HEK293 (cell line): ENCODE data around the gene FKBP10.
A peak's percentile ranks its signal among the peaks of the same experiment; 100 is the strongest.

Experiments
- CTCF ChIA-PET: fragments of 350-600 bp; formaldehyde crosslinking; extraction: SDS; loops from one replicate; lab custom pipeline; 2021; ENCODE audit warnings: antibody characterized with exemption; lab: Yijun Ruan, JAX
- POLR2A ChIA-PET: fragments of 300-600 bp; formaldehyde crosslinking; extraction: SDS; loops from one replicate; lab custom pipeline; 2020; ENCODE audit warnings: antibody characterized with exemption, inconsistent platforms; lab: Yijun Ruan, JAX
- H3K27ac ChIP-seq: fragments of 200-500 bp; sonication (Bioruptor generic); 2 replicates; pipeline ENCODE4 v1.5.1; 2014; ENCODE audit warnings: low read depth, low read length, control low read depth, inconsistent platforms; ENCODE audit errors: extremely low read depth
- H3K36me3 ChIP-seq, 2 experiments: fragments of 200-500 bp in 1 of 2; sonication (Bioruptor generic) in 1 of 2; 1 replicate in 1 of 2; 2 replicates in 1 of 2; pipeline ENCODE4 v1.5.1; 2014 to 2017; ENCODE audit warnings: inconsistent platforms in 2 of 2, low read length in 2 of 2; ENCODE audit not compliant: control insufficient read depth in 2 of 2, insufficient read depth in 1 of 2
- H3K4me1 ChIP-seq: fragments of 200-500 bp; sonication (Bioruptor generic); 2 replicates; pipeline ENCODE4 v1.5.1; 2014; ENCODE audit warnings: mild to moderate bottlenecking, low read length, inconsistent platforms; ENCODE audit not compliant: control insufficient read depth, insufficient read depth
- H3K4me3 ChIP-seq: 2 replicates; pipeline ENCODE4 v1.5.1; 2011; ENCODE audit warnings: low read depth, mild to moderate bottlenecking, control low read depth, low read length, moderate library complexity
- H3K9me3 ChIP-seq: fragments of 200-500 bp; sonication (Bioruptor generic); 2 replicates; pipeline ENCODE4 v1.5.1; 2014; ENCODE audit warnings: low read depth, low read length, inconsistent platforms; ENCODE audit not compliant: control insufficient read depth, insufficient read depth
- KLF1 ChIP-seq: fragments of 450-650 bp; formaldehyde crosslinking; IDR thresholded peaks from 2 replicates; pipeline ENCODE4 v1.5.1; 2016; ENCODE audit warnings: missing biosample characterization, missing genetic modification characterization
- KLF9 ChIP-seq: fragments of 450-650 bp; formaldehyde crosslinking; IDR thresholded peaks from 2 replicates; pipeline ENCODE4 v1.5.1; 2016; ENCODE audit warnings: missing biosample characterization, missing genetic modification characterization, low read depth
- OSR2 ChIP-seq: fragments of 450-650 bp; formaldehyde crosslinking; IDR thresholded peaks from 2 replicates; pipeline ENCODE4 v1.5.1; 2016; ENCODE audit warnings: missing biosample characterization, missing genetic modification characterization
- PATZ1 ChIP-seq: fragments of 450-650 bp; formaldehyde crosslinking; IDR thresholded peaks from 2 replicates; pipeline ENCODE4 v1.5.1; 2016; ENCODE audit warnings: missing biosample characterization, missing genetic modification characterization
- PRDM10 ChIP-seq: fragments of 450-650 bp; formaldehyde crosslinking; IDR thresholded peaks from 2 replicates; pipeline ENCODE4 v1.5.1; 2016; ENCODE audit warnings: missing biosample characterization, missing genetic modification characterization
- SP2 ChIP-seq: fragments of 450-650 bp; formaldehyde crosslinking; IDR thresholded peaks from 2 replicates; pipeline ENCODE4 v1.5.1; 2016; ENCODE audit warnings: missing biosample characterization, missing genetic modification characterization
- SP3 ChIP-seq: fragments of 450-650 bp; formaldehyde crosslinking; IDR thresholded peaks from 2 replicates; pipeline ENCODE4 v1.5.1; 2016; ENCODE audit warnings: missing biosample characterization, missing genetic modification characterization
- SP7 ChIP-seq: fragments of 450-650 bp; formaldehyde crosslinking; IDR thresholded peaks from 2 replicates; pipeline ENCODE4 v1.5.1; 2016; ENCODE audit warnings: missing biosample characterization, missing genetic modification characterization
- TSHZ1 ChIP-seq: fragments of 450-650 bp; formaldehyde crosslinking; IDR thresholded peaks from 2 replicates; pipeline ENCODE4 v1.5.1; 2016; ENCODE audit warnings: missing biosample characterization, missing genetic modification characterization, borderline replicate concordance
- ZBTB17 ChIP-seq: fragments of 450-650 bp; formaldehyde crosslinking; IDR thresholded peaks from 2 replicates; pipeline ENCODE4 v1.5.1; 2016; ENCODE audit warnings: missing biosample characterization, missing genetic modification characterization
- ZBTB20 ChIP-seq: fragments of 450-650 bp; formaldehyde crosslinking; IDR thresholded peaks from 2 replicates; pipeline ENCODE4 v1.5.1; 2016; ENCODE audit warnings: missing biosample characterization, missing genetic modification characterization
- ZEB2 ChIP-seq: fragments of 450-650 bp; formaldehyde crosslinking; IDR thresholded peaks from 2 replicates; pipeline ENCODE4 v1.5.1; 2016; ENCODE audit warnings: missing biosample characterization, missing genetic modification characterization
- ZFP69B ChIP-seq: fragments of 450-650 bp; formaldehyde crosslinking; IDR thresholded peaks from 2 replicates; pipeline ENCODE4 v1.5.1; 2016; ENCODE audit warnings: missing biosample characterization, missing genetic modification characterization
- ZNF10 ChIP-seq: fragments of 450-650 bp; formaldehyde crosslinking; IDR thresholded peaks from 2 replicates; pipeline ENCODE4 v1.5.1; 2017; ENCODE audit warnings: missing biosample characterization, missing genetic modification characterization
- ZNF223 ChIP-seq: fragments of 450-650 bp; formaldehyde crosslinking; IDR thresholded peaks from 2 replicates; pipeline ENCODE4 v1.5.1; 2016; ENCODE audit warnings: missing biosample characterization, missing genetic modification characterization
- ZNF341 ChIP-seq: fragments of 450-650 bp; formaldehyde crosslinking; IDR thresholded peaks from 2 replicates; pipeline ENCODE4; 2016; ENCODE audit warnings: low read depth, missing biosample characterization, missing genetic modification characterization
- ZNF398 ChIP-seq: fragments of 450-650 bp; formaldehyde crosslinking; IDR thresholded peaks from 2 replicates; pipeline ENCODE4 v1.5.1; 2017; ENCODE audit warnings: missing biosample characterization, missing genetic modification characterization
- ZNF449 ChIP-seq: fragments of 450-650 bp; formaldehyde crosslinking; IDR thresholded peaks from 2 replicates; pipeline ENCODE4 v1.5.1; 2017; ENCODE audit warnings: missing biosample characterization, mild to moderate bottlenecking, missing genetic modification characterization, moderate library complexity
- ZNF600 ChIP-seq: fragments of 450-650 bp; formaldehyde crosslinking; IDR thresholded peaks from 2 replicates; pipeline ENCODE4 v1.5.1; 2016; ENCODE audit warnings: missing biosample characterization, missing genetic modification characterization
- ZNF629 ChIP-seq: fragments of 450-650 bp; formaldehyde crosslinking; IDR thresholded peaks from 2 replicates; pipeline ENCODE4 v1.5.1; 2017; ENCODE audit warnings: missing biosample characterization, missing genetic modification characterization
- ZNF776 ChIP-seq: fragments of 450-650 bp; formaldehyde crosslinking; IDR thresholded peaks from 2 replicates; pipeline ENCODE4 v1.5.0; 2017; ENCODE audit warnings: missing biosample characterization, missing genetic modification characterization, borderline replicate concordance

Gene FKBP10

GRCh38 chr17:41782142-41782541 is 30.7 kb upstream of the FKBP10 start:
- POLR2A ChIA-PET = interaction anchor here (1.6 kb wide), 1 partner anchor 12 kb away, joined by 5 read pairs; no protein-coding TSS in a partner anchor
- H3K36me3 ChIP-seq = peaks cover 0 to 8% of the 10 kb centered on the region in 2 experiments; a peak in 2 of 3 replicates
- no peak overlapping the region for H3K27ac ChIP-seq
- H3K9me3 ChIP-seq = no peaks in the 10 kb centered on the region
- no peak for TF ChIP-seq ZNF10
- TF ChIP-seq TSHZ1 (tag by site-specific recombination) = no peak
- TF ChIP-seq ZNF341 = peak; percentile 45; the same call in 1 of the 2 replicates
- TF ChIP-seq ZNF600 (tag by site-specific recombination) = 0 out of 2 replicates have a peak, but pooled peaks have one; percentile 44
- TF ChIP-seq, all 188 proteins: peak for 2
- CTCF ChIA-PET = interaction anchor here (0.6 to 0.7 kb wide), 2 partner anchors 34 to 146 kb away, joined by 3 read pairs; no protein-coding TSS in a partner anchor
- H3K4me3 ChIP-seq = no peak overlapping the region
- H3K4me1 ChIP-seq = peaks cover 20% of the 10 kb centered on the region

GRCh38 chr17:41784207-41784744 is 28.5 kb upstream of the FKBP10 start:
- Histone ChIP-seq H3K36me3 (peaks cover 0 to 7% of the 10 kb centered on the region in 2 experiments; a peak in 2 of 3 replicates), H3K27ac (peak overlapping the region; percentile 53; the same call in 1 of the 2 replicates), H3K9me3 (no peaks in the 10 kb centered on the region), H3K4me1 (peaks cover 12% of the 10 kb centered on the region), H3K4me3 (no peak overlapping the region)
- ChIA-PET CTCF (interaction anchor here (0.7 to 4.7 kb wide), 4 partner anchors 14 to 47 kb away, joined by 4 to 108 read pairs (median 16); no protein-coding TSS in a partner anchor), POLR2A (interaction anchor here (0.6 to 4.4 kb wide), 7 partner anchors 10 to 1010 kb away, joined by 3 to 105 read pairs (median 36); partner anchors contain the start of gene EIF1)
- TF ChIP-seq ZBTB20 (no peak), KLF9 (tag by site-specific recombination) (no peak), SP2 (tag by site-specific recombination) (peak; percentile 70), ZBTB17 (tag by site-specific recombination) (peak; percentile 58), OSR2 (tag by site-specific recombination) (peak; percentile 84), ZNF629 (tag by site-specific recombination) (peak; percentile 52), ZNF223 (tag by site-specific recombination) (no peak), SP7 (tag by site-specific recombination) (peak; percentile 92), PATZ1 (tag by site-specific recombination) (peak; percentile 76), PRDM10 (tag by site-specific recombination) (peak; percentile 93), ZNF776 (no peak), ZEB2 (tag by site-specific recombination) (peak; percentile 46; the same call in 1 of the 2 replicates), ZNF449 (tag by site-specific recombination) (no peak), ZFP69B (peak; percentile 42; the same call in 1 of the 2 replicates), KLF1 (tag by site-specific recombination) (0 out of 2 replicates have a peak, but pooled peaks have one; percentile 9), SP3 (tag by site-specific recombination) (peak; percentile 51), ZNF398 (tag by site-specific recombination) (0 out of 2 replicates have a peak, but pooled peaks have one; percentile 22)
